Sigmoid colon (tissue), 7 donors: Measurements from ENCODE around the gene EPHA4. TPM values are rescaled to one million over a fixed set of nuclear protein-coding genes. Genes with fewer than 3 reads are reported as not detected.

Experiments used
- DNase-seq: peaks from one replicate; pipeline ENCODE4 v3.0.0-alpha.2; 2019
- H3K27ac ChIP-seq, 4 donors: fragments of 200-600 bp; sonication (generic); one replicate each; pipeline ENCODE4 v1.5.1; 2016 to 2019; ENCODE audit warnings: mild to moderate bottlenecking in 1 of 4
- H3K27me3 ChIP-seq, 3 donors: fragments of 200-600 bp; sonication (generic); one replicate each; pipeline ENCODE4 v1.5.1; 2019; ENCODE audit warnings: mild to moderate bottlenecking in 1 of 3
- H3K36me3 ChIP-seq, 4 donors: fragments of 200-600 bp; sonication (generic); one replicate each; pipeline ENCODE4 v1.5.1; 2016 to 2019
- H3K4me1 ChIP-seq, 4 donors: fragments of 200-600 bp; sonication (generic); one replicate each; pipeline ENCODE4 v1.5.1; 2017 to 2019
- H3K4me3 ChIP-seq, 4 donors: fragments of 200-600 bp; sonication (generic); one replicate each; pipeline ENCODE4 v1.5.1; 2017 to 2019; ENCODE audit warnings: mild to moderate bottlenecking in 2 of 4, moderate library complexity in 1 of 4
- H3K9me3 ChIP-seq, 4 donors: fragments of 200-600 bp in 3 of 4; sonication (generic) in 3 of 4; one replicate each; pipeline versions ENCODE4 v1.5.1 to v1.6.1; 2013 to 2019
- CTCF ChIP-seq, 4 experiments: fragments of 450-650 bp in 3 of 4; fragments of 200-600 bp in 1 of 4; IDR thresholded peaks; one replicate each; pipeline ENCODE4 v1.5.1; 2016 to 2019; ENCODE audit warnings: antibody characterized with exemption in 4 of 4, mild to moderate bottlenecking in 3 of 4, moderate library complexity in 2 of 4
- EP300 ChIP-seq, 4 donors: sonication (generic); formaldehyde crosslinking; IDR thresholded peaks; one replicate each; pipeline ENCODE4 v1.6.1; 2017; ENCODE audit warnings: antibody characterized with exemption in 4 of 4
- POLR2A ChIP-seq, 2 donors: fragments of 450-650 bp; IDR thresholded peaks; one replicate each; pipeline ENCODE4 v1.6.1; 2016; ENCODE audit warnings: antibody characterized with exemption in 2 of 2, mild to moderate bottlenecking in 2 of 2, moderate library complexity in 2 of 2
- POLR2AphosphoS5 ChIP-seq, 4 donors: sonication (generic); formaldehyde crosslinking; IDR thresholded peaks; one replicate each; pipeline ENCODE4 v1.6.1; 2017; ENCODE audit warnings: antibody characterized with exemption in 4 of 4
- WGBS, 2 donors: extraction: QIAGEN DNeasy Blood & Tissue Kit; methylation state at CpG; one replicate each; pipeline ENCODE4 v1.1.7; 2013; 5-methylcytosine and 5-hydroxymethylcytosine counted together
- intact Hi-C: fragments of 100-400 bp; cut with DNase I; formaldehyde crosslinking; loops from one replicate; pipeline ENCODE4 v1.15.1; 2023
- polyA plus RNA-seq, 3 donors: library from polyadenylated mRNA; stranded (reverse); fragments of 200-250 nt; gene quantifications; one replicate each; pipeline ENCODE4 v1.2.3, GENCODE V29; 2013
- total RNA-seq, 4 donors: library from RNA; depleted of rRNA; stranded (reverse); fragments of >200 nt; gene quantifications; one replicate each; pipeline ENCODE4 v1.1.0, GENCODE V29; 2016
- donor health status: healthy with polysubstance abuse.
- donor health status: Bipolar disorder and iron deficiency.
- donor health status: healthy.

EPHA4 gene
- total and polyA plus RNA-seq, 7 donors = 1.2 to 50.7 (median 26.9) TPM

DNA sequence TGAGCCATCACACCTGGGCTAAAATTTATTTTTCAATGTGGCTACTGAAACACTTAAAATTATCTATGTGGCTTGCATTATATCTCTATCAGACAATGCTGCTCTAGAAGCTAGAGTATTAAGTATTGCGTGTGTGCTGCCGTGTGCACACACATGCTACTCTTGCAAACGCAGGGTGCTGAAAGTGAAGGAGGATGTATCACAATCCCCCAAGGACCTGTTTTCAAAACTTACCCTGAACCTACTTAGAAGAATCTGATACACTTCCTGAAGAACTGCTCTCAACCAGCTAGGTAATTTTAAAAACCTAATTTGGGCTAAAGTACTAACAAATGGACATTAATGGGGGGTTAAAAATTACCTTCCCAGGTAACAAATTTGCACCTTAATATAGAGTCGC lies 66.5 kb downstream of the EPHA4 start:
- WGBS, 2 donors = 89 to 96% methylated on average over 4 of the region's 4 CpGs

GRCh38 chr2:221504905-221505304 lies 67.2 kb downstream of the EPHA4 start:
- Histone ChIP-seq H3K4me3 (no peak overlapping the region), H3K9me3 (no peaks in the 10 kb centered on the region), H3K27me3 (no peaks in the 10 kb centered on the region), H3K36me3 (peaks cover 0 to 11% (median 2%) of the 10 kb centered on the region in 4 donors), H3K4me1 (peaks cover 0 to 16% (median 8%) of the 10 kb centered on the region in 4 donors), H3K27ac (no peak overlapping the region)
- 96 to 98% methylated on average over 1 of the region's 1 CpG for WGBS, 2 donors
- TF ChIP-seq POLR2A (IDR thresholded peaks at IDR 0.05) = no peak
- TF ChIP-seq POLR2AphosphoS5 (IDR thresholded peaks at IDR 0.05) = no peak
- no peak for TF ChIP-seq CTCF (IDR thresholded peaks at IDR 0.05)
- TF ChIP-seq EP300 (IDR thresholded peaks at IDR 0.05) = no peak
- intact Hi-C loops = no loop called here
- DNase-seq = no peak

More for the DNA sequence above, 66.5 kb downstream of the EPHA4 start:
- Histone ChIP-seq H3K27me3 (no peaks in the 10 kb centered on the region), H3K27ac (no peak overlapping the region), H3K9me3 (no peaks in the 10 kb centered on the region), H3K36me3 (peaks cover 0 to 4% (median under 1%) of the 10 kb centered on the region in 4 donors), H3K4me1 (peaks cover 0 to 18% (median 8%) of the 10 kb centered on the region in 4 donors), H3K4me3 (no peak overlapping the region)
- DNase-seq = no peak
- TF ChIP-seq EP300 (IDR thresholded peaks at IDR 0.05) = no peak
- no peak for TF ChIP-seq CTCF (IDR thresholded peaks at IDR 0.05)
- TF ChIP-seq POLR2AphosphoS5 (IDR thresholded peaks at IDR 0.05) = no peak
- no peak for TF ChIP-seq POLR2A (IDR thresholded peaks at IDR 0.05)
- intact Hi-C loops = no loop called here

DNA sequence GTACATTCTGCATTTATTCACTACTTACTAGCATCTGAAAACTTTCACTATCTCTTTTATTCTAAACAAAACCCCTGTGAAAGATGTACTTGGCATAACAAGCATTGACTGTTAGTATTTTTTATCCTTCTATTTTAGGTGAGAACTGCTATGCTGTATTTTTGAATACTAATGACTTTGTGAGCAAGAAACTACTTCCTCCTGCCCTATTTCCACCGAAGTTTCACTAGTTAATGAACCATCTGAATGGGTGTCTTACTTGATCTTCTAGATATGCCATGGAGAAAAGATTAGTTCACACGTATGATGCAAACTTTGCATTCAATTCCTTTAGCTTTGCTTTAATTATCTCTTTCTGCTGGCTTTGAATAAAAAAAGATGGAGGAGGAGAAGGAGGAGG lies 68.1 kb downstream of the EPHA4 start:
- H3K4me3 ChIP-seq = no peak overlapping the region
- H3K4me1 ChIP-seq = peaks cover 0 to 16% (median 8%) of the 10 kb centered on the region in 4 donors
- H3K27me3 ChIP-seq = no peaks in the 10 kb centered on the region
- no peak for DNase-seq
- WGBS, 2 donors = 18 to 49% methylated on average over 2 of the region's 2 CpGs
- no peaks in the 10 kb centered on the region for H3K9me3 ChIP-seq
- no peak overlapping the region for H3K27ac ChIP-seq
- peaks cover 0 to 11% (median 2%) of the 10 kb centered on the region in 4 donors for H3K36me3 ChIP-seq
- no peak for TF ChIP-seq POLR2A (IDR thresholded peaks at IDR 0.05)
- no peak for TF ChIP-seq POLR2AphosphoS5 (IDR thresholded peaks at IDR 0.05)
- no peak for TF ChIP-seq CTCF (IDR thresholded peaks at IDR 0.05)
- TF ChIP-seq EP300 (IDR thresholded peaks at IDR 0.05) = no peak
- intact Hi-C loops = no loop called here

DNA sequence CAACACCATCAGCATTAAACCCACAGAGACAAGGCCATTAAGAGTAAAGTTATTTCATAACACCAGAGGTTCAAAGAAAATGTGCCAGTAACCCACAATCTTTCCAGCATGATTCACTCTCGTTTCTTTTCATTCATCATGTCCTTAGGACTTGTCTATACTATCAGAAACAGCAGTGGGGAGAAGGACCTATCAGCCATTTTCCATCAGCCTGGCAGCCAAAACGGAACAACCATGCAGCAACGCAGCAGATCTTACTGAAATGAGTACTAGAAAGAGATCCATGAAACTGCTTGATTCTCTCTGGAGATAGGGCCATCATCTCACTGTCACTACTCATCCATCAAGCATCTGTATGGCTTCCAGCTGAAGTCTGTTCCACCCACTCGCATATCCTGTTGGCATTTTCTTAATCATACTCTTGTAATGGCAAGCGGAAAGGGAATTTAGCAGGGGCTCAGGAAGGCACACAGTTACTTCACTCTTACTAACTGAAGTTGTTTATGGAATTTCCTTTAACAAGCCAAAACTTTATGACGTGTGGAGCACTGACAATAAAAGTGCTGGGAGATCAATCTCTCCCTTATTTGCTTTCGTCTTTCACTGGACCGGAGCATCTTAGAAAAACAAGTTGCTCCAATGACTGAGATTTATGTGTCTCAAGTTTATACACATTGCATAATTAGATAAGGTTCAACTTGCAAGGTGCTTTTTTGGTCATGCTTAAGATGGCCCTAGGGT lies 69.7 kb downstream of the EPHA4 start:
- WGBS, 2 donors = 62 to 80% methylated on average over 8 of the region's 8 CpGs
- H3K4me1 ChIP-seq = peaks cover 0 to 16% (median 8%) of the 10 kb centered on the region in 4 donors
- H3K36me3 ChIP-seq = peaks cover 0 to 14% (median 2%) of the 10 kb centered on the region in 4 donors
- DNase-seq = no peak
- no peak overlapping the region for H3K27ac ChIP-seq
- no peak for TF ChIP-seq EP300 (IDR thresholded peaks at IDR 0.05)
- no peak for TF ChIP-seq POLR2AphosphoS5 (IDR thresholded peaks at IDR 0.05)
- H3K9me3 ChIP-seq = no peaks in the 10 kb centered on the region
- no peaks in the 10 kb centered on the region for H3K27me3 ChIP-seq
- intact Hi-C loops = no loop called here
- H3K4me3 ChIP-seq = no peak overlapping the region

- Histone ChIP-seq H3K27ac (no peak overlapping the region), H3K36me3 (peaks cover 0 to 16% (median 2%) of the 10 kb centered on the region in 4 donors), H3K4me3 (no peak overlapping the region), H3K27me3 (no peaks in the 10 kb centered on the region), H3K4me1 (peaks cover 0 to 16% (median 8%) of the 10 kb centered on the region in 4 donors), H3K9me3 (no peaks in the 10 kb centered on the region)
- intact Hi-C loops = no loop called here
- no peak for TF ChIP-seq EP300 (IDR thresholded peaks at IDR 0.05)
- TF ChIP-seq POLR2AphosphoS5 (IDR thresholded peaks at IDR 0.05) = no peak
- no peak for TF ChIP-seq CTCF (IDR thresholded peaks at IDR 0.05)
- no peak for TF ChIP-seq POLR2A (IDR thresholded peaks at IDR 0.05)
- DNase-seq = no peak
- WGBS, 2 donors = 80 to 82% methylated on average over 4 of the region's 4 CpGs
These were observed 70.2 kb downstream of the EPHA4 start for GRCh38 chr2:221501883-221502269.
